Upper lobe of right lung (tissue), 1 donor: ENCODE results near the gene HSPA4. TPM values are rescaled to one million over a fixed set of nuclear protein-coding genes. Genes with fewer than 3 reads are reported as not detected.

Experiments
- ATAC-seq: fragments of 200-7000 bp; cut with Tn5 transposase; one replicate; pipeline ENCODE4 v1.9.1; 2020; ENCODE audit warnings: mild to moderate bottlenecking, moderate library complexity
- DNase-seq: peaks from one replicate; pipeline ENCODE4 v3.0.0-alpha.2; 2020
- H3K27ac ChIP-seq: fragments of 200-600 bp; one replicate; pipeline ENCODE4 v1.8.0; 2022
- H3K27me3 ChIP-seq: fragments of 200-600 bp; one replicate; pipeline ENCODE4 v1.8.0; 2022; ENCODE audit warnings: mild to moderate bottlenecking
- H3K36me3 ChIP-seq: fragments of 200-600 bp; one replicate; pipeline ENCODE4 v1.8.0; 2022
- H3K4me1 ChIP-seq: fragments of 200-600 bp; one replicate; pipeline ENCODE4 v1.8.0; 2022
- H3K4me3 ChIP-seq: fragments of 200-600 bp; one replicate; pipeline ENCODE4 v1.8.0; 2022; ENCODE audit warnings: mild to moderate bottlenecking
- H3K9me3 ChIP-seq: fragments of 200-600 bp; one replicate; pipeline ENCODE4 v1.8.0; 2022
- intact Hi-C: fragments of 100-400 bp; cut with DNase I; formaldehyde crosslinking; loops from one replicate; pipeline ENCODE4 v1.11.0; 2022
- total RNA-seq: library from RNA; stranded (reverse); fragmentation: NEBNext Ultra II Directional; extraction: Animal tissue kit (Norgen Biotek cat#: 25700); gene quantifications from one replicate; pipeline ENCODE4 v1.2.1, GENCODE V29; 2021
- TF ChIP-seq, protein P1 (sequence below): fragments of 200-600 bp; IDR thresholded peaks from one replicate; pipeline ENCODE4 v1.8.0; 2022; ENCODE audit warnings: antibody characterized with exemption
- donor health status: DM: no; HTN: yes; CAD: no; lungs with severe emphysema.

Gene HSPA4
- total RNA-seq, 1 donor from 2014 or later = 64.1 TPM

DNA sequence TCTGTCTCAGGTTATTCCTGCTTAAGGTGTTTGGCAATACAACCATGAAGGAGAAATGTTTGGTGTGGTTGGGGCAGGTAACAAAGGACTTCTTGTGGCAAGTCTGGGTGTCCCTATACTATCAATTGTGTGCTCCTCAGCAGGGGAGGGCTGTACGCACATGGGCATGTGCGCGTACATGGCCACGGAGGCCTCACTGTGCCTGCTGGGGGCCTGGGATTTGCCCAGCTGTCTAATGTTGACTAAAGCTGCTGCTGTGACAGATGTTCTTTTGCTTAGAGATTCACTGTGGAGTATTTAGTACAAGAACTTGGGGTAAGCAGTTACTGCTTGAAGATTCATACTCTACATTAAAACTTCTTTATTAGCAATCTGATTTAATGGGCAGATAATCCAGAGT, 97.5 kb downstream of the HSPA4 start:
- intact Hi-C loops = no loop called here

DNA sequence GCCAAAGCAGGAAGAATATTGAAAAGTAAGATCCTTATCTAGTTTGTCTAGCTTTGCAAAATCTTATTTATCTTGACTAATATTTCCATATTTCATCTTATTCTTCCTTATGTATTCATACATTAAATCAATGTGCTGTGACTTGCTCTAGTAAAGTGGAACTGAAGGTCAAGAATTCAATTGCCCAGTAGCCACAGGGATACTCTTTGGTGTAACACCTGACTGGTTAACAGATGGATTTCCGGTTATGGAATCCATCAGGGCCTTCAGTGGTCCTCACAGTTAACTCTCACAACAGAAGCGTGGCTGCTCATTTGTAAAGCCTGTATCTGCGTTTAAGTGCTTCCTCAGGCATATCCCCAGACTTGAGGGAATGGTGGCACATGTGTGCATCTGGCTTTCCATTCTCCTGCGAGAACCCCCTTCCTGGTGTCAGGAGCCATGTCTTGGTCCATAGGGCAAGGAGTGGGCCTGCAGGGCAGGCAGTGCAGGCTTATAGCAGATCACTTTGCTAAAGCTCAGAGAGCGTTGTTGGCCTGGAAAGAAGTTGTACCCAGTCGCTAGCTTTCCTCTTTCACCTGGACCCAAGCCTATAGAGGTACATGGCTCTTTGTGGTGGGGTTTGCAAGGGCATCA, 99.2 kb downstream of the HSPA4 start:
- H3K4me3 ChIP-seq = no peak overlapping the region
- H3K4me1 ChIP-seq = no peaks in the 10 kb centered on the region
- ATAC-seq (no peak), DNase-seq (no peak)
- H3K27me3 ChIP-seq = no peaks in the 10 kb centered on the region
- H3K36me3 ChIP-seq = no peaks in the 10 kb centered on the region
- TF ChIP-seq, protein P1, sequence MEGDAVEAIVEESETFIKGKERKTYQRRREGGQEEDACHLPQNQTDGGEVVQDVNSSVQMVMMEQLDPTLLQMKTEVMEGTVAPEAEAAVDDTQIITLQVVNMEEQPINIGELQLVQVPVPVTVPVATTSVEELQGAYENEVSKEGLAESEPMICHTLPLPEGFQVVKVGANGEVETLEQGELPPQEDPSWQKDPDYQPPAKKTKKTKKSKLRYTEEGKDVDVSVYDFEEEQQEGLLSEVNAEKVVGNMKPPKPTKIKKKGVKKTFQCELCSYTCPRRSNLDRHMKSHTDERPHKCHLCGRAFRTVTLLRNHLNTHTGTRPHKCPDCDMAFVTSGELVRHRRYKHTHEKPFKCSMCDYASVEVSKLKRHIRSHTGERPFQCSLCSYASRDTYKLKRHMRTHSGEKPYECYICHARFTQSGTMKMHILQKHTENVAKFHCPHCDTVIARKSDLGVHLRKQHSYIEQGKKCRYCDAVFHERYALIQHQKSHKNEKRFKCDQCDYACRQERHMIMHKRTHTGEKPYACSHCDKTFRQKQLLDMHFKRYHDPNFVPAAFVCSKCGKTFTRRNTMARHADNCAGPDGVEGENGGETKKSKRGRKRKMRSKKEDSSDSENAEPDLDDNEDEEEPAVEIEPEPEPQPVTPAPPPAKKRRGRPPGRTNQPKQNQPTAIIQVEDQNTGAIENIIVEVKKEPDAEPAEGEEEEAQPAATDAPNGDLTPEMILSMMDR = no peak
- no peaks in the 10 kb centered on the region for H3K9me3 ChIP-seq
- no peak overlapping the region for H3K27ac ChIP-seq
- intact Hi-C loops = no loop called here

More for the DNA sequence above, 97.5 kb downstream of the HSPA4 start:
- Histone ChIP-seq H3K9me3 (no peaks in the 10 kb centered on the region), H3K27ac (no peak overlapping the region), H3K27me3 (no peaks in the 10 kb centered on the region), H3K4me1 (no peaks in the 10 kb centered on the region), H3K4me3 (no peak overlapping the region), H3K36me3 (no peaks in the 10 kb centered on the region)
- ATAC-seq (no peak), DNase-seq (no peak)
- TF ChIP-seq, protein P1 = no peak

DNA sequence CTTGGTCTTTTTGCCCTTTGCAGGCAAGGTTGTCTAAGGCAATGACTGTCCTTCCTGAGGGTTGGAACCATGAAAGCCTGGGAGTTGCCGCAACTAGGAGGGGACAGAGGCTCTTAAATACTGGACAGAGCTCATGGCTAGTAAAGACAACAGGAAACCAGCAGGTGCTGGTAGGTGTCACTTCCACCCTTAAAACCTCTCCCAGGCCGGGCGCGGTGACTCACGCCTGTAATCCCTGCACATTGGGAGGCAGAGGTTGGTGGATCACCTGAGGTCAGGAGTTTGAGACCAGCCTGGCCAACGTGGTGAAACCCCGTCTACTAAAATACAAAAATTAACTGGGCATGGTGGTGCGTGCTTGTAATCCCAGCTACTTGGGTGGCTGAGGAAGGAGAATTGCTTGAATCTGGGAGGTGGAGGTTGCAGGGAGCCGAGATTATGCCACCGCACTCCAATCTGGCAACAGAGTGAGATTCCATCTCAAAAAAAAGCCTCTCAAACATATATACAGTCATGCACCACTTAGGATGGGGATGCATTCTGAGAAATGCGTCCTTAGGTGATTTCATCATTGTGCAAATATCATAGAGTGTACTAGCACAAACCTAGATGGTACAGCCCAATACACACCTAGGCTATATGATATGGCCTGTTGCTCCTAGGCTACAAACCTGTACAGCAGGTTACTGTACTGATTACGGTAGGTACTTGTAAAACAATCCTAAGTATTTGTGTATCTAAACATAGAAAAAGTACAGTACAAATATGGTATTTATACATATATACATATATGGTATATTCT, 102.7 kb downstream of the HSPA4 start:
- ATAC-seq (no peak), DNase-seq (no peak)
- Histone ChIP-seq H3K27ac (no peak overlapping the region), H3K4me3 (no peak overlapping the region), H3K36me3 (no peaks in the 10 kb centered on the region), H3K4me1 (no peaks in the 10 kb centered on the region), H3K9me3 (no peaks in the 10 kb centered on the region), H3K27me3 (no peaks in the 10 kb centered on the region)
- TF ChIP-seq, protein P1 = no peak
- intact Hi-C loops = no loop called here

DNA sequence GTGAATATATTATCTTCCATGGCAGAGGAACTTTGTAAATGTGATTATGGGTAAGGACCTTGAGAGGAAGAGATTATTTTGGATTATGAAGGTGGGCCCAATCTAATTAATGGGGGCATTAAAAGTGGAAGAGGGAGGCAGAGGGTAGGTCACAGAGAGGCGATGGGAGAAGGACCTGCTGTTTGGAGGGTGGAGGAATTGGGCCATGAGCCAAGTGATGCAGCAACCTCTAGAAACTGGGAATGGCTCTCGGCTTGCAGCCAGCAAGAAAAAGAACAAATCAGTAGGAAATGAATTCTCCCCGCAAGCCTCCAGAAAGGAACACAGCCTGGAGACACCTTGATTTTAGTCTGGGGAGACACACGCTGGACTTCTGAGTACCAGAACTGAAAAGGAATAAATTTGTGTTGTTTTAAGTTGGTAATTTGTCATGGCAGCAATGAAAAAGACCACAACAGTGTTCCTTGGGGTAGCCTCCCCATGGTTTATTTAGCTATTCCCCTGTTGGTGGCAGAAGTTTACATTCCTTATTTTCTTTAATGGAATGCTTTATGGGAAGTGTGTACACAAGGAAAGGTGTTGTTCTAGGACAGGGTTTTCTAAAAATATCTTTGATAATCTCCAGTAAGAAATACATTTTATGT, 103.6 kb downstream of the HSPA4 start:
- Histone ChIP-seq H3K27ac (no peak overlapping the region), H3K4me3 (no peak overlapping the region), H3K36me3 (no peaks in the 10 kb centered on the region), H3K4me1 (no peaks in the 10 kb centered on the region), H3K27me3 (no peaks in the 10 kb centered on the region), H3K9me3 (no peaks in the 10 kb centered on the region)
- intact Hi-C loops = no loop called here
- no peak for ATAC-seq
- TF ChIP-seq, protein P1 = no peak
- DNase-seq = no peak

Other genes starting within 250 kb of the HSPA4 start
- gene SOWAHA, start 238.7 kb upstream of the HSPA4 start, total RNA-seq = not detected
- gene SHROOM1, start 221.4 kb upstream of the HSPA4 start, total RNA-seq = 24.2 TPM
- gene GDF9, start 185.5 kb upstream of the HSPA4 start, total RNA-seq = 0.46 TPM
- 256 TPM for gene UQCRQ, start 185.4 kb upstream of the HSPA4 start, total RNA-seq
- 0.69 TPM for gene LEAP2, start 178.3 kb upstream of the HSPA4 start, total RNA-seq
- gene AFF4, start 88.4 kb upstream of the HSPA4 start, total RNA-seq = 76.9 TPM
- gene ZCCHC10, start 25.5 kb upstream of the HSPA4 start, total RNA-seq = 17.0 TPM